NB4 (cell line): Measurements from ENCODE around the gene PHACTR3.

Source experiments
- DNase-seq: peaks from one replicate; pipeline ENCODE4 v3.0.0; 2010; ENCODE audit warnings: low read depth
- H3K4me3 ChIP-seq: one replicate; pipeline ENCODE4 v1.5.1; 2011; ENCODE audit warnings: mild to moderate bottlenecking, low read depth, low read length, moderate library complexity
- CTCF ChIP-seq: IDR thresholded peaks from one replicate; pipeline ENCODE4 v1.5.1; 2012; ENCODE audit warnings: low read depth, low read length
- MAX ChIP-seq: IDR thresholded peaks from 2 replicates; pipeline ENCODE4 v1.6.1; 2011; ENCODE audit warnings: low read depth, low read length
- MYC ChIP-seq: IDR thresholded peaks from 2 replicates; pipeline ENCODE4 v1.6.1; 2011; ENCODE audit warnings: low read depth, low read length
- POLR2A ChIP-seq: IDR thresholded peaks from 2 replicates; pipeline ENCODE4 v1.6.1; 2011; ENCODE audit warnings: mild to moderate bottlenecking; ENCODE audit not compliant: insufficient read length; ENCODE audit errors: extremely low read depth

PHACTR3 gene

GRCh38 chr20:59825563-59825920, 221.2 kb downstream of the PHACTR3 start:
- H3K4me3 ChIP-seq: no peak overlapping the region
- TF ChIP-seq CTCF (no peak), POLR2A (no peak), MAX (no peak), MYC (no peak)
- no peak for DNase-seq

- DNase-seq: no peak
- no peak overlapping the region for H3K4me3 ChIP-seq
- no peak for TF ChIP-seq MAX
- no peak for TF ChIP-seq CTCF
- no peak for TF ChIP-seq POLR2A
- no peak for TF ChIP-seq MYC
Observed at GRCh38 chr20:59825944-59826759, 221.8 kb downstream of the PHACTR3 start.

DNA sequence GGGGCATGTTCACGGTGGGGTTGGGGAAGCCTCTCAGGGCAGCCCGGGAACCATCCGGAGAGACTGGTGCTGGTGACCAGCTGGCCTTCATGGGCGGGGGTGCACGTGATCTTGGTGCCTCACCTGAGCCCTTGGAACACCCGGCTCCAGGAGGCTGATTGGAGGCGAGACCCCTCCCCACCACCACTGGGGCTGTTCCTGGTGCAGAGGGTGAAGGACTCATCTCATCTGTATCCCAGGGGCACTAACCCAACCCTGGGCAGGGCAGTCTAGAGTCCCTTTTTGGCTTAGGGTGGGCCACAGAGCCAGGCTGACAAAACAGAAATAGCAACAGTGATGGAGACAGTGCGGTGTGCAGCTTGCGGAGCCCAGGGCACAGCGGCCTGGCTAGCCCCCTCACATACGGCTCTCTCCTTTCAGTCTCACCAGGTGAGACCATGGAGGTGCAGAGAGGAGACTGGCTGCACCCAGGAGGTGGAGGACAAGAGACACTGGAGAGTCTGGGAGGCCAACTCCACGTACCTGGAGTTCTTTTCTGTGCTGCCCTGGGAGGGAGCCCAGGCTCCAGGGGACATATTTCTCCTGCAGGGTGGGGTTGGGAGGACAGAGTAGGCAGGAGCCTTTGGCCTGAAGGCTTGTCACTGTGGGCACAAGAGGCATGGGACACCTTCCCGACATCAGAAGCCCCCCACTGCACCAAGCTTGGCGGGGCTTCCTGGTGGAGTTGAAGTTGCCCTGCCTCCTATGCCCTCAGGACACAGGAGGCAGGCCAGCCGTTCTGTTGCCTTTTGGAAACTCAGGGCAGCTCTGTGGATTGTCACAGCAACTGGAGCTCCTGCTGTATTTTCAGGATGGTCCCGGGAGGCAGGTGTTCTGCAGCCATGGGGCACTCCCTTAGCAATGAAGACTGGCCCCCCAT, 223.1 kb downstream of the PHACTR3 start:
- H3K4me3 ChIP-seq: no peak overlapping the region
- TF ChIP-seq POLR2A: no peak
- no peak for TF ChIP-seq MAX
- no peak for TF ChIP-seq MYC
- no peak for TF ChIP-seq CTCF
- no peak for DNase-seq

DNA sequence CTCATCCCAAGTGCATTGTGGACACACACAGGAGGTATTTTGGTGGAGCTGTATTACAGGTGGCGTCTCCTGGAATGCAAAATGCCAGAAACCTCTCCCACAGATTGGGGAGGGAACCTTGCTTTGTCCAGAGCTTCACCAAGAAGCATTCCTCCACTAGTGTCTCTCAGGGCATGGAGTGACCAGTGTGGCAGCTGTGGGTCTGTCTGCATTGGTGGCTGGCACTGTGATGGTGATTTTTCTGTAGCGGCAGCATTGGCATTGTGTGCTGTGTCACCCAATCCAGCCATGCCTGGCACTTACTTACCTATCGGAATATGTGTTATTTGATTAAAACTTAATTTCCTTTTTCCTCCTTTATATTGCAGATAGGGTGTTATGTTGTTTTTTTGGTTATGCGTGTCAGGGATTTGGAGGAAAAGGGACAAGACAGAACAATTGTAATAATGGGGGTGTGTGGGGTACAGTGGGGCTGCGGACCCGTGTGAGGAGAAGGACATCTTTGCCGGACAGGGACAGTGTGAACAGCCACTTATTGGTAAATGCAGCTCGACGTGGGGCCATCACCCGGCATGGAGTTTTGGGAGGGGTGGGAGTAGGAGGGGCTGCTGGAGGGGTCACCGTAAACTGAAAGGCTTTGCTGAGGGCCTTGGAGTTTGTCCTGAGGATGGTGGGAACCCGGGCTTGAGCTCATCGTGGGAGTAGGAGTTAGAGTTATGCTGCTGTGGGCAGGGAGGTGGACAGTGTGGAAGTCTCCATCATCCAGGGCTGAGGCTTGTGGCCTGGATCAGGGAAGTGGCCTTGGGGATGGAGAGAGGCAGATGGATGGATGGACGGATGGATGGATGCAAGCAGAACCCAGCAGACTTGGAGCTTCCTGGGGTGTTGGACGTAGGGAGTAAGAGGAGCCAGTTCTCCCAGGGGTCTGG, 224.0 kb downstream of the PHACTR3 start:
- no peak overlapping the region for H3K4me3 ChIP-seq
- DNase-seq: no peak
- TF ChIP-seq MYC: no peak
- no peak for TF ChIP-seq POLR2A
- TF ChIP-seq MAX: no peak
- no peak for TF ChIP-seq CTCF
